Retinal pigment epithelial cell (primary cell): Measurements from ENCODE around the gene ITPK1.

Source experiments
- DNase-seq: peaks from one replicate; pipeline ENCODE4 v3.0.0-alpha.2; 2010; ENCODE audit warnings: low read depth
- H3K4me3 ChIP-seq: 2 replicates; pipeline ENCODE4 v1.5.1; 2011; ENCODE audit warnings: mild to moderate bottlenecking, low read length, control low read depth, moderate library complexity
- TF ChIP-seq, protein P1 (sequence below): conservative IDR thresholded peaks from 2 replicates; pipeline ENCODE4 v1.5.1; 2011; ENCODE audit warnings: low read depth, low read length, control low read depth, inconsistent platforms

ITPK1 gene

DNA sequence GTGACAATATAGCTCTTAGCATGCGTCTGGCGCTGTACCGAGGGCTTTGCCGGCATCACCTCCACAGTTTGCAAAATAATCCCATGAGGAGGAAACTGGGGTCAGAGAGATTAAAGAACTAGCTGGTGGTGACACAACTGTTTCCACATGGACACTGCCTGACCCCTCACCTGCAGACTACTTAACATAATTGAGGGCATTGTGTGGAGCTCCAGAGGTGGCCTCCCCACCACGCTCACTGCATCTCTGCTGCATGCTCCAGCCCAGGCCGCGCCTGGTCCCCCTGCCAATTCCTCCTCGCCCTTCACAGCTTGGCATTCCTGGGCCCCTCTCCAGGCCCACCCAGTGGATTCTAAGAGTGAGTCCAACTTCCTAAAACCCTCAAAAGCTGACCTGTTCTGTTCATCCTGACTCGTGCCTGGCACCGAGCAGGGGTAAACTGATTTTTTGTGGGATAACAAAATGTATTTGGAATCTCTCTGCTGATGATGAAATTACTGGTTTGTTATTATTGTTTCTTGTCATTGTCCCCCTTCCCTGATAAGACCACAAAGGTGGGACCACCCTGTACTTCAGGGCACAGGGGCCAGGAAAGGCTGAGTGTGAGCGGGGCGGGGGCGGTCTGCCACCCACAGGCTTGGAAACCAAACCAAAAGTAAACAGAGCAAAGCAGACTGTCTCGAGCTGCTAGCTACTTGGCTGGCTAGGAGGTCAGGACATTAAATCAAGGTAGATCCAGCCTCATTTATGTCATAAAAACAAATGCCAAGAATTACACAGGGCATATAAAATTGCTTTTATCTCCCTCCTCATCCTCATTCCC lies 152.2 kb downstream of the ITPK1 start:
- H3K4me3 ChIP-seq: no peak overlapping the region
- DNase-seq: no peak
- TF ChIP-seq, protein P1, sequence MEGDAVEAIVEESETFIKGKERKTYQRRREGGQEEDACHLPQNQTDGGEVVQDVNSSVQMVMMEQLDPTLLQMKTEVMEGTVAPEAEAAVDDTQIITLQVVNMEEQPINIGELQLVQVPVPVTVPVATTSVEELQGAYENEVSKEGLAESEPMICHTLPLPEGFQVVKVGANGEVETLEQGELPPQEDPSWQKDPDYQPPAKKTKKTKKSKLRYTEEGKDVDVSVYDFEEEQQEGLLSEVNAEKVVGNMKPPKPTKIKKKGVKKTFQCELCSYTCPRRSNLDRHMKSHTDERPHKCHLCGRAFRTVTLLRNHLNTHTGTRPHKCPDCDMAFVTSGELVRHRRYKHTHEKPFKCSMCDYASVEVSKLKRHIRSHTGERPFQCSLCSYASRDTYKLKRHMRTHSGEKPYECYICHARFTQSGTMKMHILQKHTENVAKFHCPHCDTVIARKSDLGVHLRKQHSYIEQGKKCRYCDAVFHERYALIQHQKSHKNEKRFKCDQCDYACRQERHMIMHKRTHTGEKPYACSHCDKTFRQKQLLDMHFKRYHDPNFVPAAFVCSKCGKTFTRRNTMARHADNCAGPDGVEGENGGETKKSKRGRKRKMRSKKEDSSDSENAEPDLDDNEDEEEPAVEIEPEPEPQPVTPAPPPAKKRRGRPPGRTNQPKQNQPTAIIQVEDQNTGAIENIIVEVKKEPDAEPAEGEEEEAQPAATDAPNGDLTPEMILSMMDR: no peak

DNA sequence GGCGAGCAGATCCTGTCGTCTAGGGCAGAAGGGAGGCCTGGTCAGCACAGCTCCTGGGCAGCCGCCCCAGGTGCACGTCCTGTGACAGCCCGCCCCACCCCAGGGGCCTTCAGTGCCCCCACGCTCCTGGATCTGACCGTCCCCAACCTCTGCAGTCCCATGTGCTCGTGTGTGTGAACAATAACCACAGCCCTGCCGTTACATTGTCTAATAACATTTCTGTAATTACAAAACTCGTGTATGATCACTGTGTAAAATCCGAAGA lies 153.0 kb downstream of the ITPK1 start:
- no peak overlapping the region for H3K4me3 ChIP-seq
- no peak for DNase-seq
- TF ChIP-seq, protein P1: no peak

DNA sequence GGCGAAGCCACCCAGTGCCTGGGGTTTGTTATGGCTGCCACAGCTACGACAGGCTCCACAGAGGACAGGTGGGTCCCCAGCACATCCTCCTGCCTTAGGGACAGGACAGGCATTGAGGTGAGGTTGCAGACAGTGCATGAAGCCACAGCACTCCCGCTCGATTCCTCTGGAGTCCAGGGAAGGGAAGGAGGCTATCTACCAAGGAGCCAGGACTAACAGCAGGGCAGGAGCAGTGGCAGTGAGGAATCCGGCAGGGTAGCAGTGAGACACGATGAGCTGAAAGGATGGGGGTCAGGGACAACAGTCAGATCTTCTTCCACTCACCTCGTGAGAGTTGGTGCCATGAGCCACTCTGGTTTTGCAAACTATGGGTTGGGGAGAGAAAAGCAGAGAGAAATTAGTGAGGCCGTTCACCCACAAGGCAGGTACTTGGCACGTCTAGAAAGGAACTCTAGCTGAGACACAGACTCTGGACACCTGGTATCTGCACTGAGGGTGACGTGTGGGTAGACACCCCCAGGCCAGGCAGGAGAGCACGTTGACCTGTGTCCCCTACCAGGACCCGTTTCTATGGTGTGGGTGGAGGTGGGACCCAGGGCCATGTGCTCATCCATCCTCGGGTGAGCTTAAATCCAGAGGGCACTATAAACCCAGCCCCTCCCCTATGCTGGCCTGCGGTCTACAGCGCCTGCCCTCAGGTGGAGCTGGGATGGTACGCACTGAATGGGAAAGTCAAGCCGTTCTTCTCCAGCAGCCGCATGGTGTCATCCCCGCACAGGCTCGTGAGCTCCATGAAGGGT lies 153.5 kb downstream of the ITPK1 start:
- DNase-seq: no peak
- TF ChIP-seq, protein P1: no peak
- no peak overlapping the region for H3K4me3 ChIP-seq

DNA sequence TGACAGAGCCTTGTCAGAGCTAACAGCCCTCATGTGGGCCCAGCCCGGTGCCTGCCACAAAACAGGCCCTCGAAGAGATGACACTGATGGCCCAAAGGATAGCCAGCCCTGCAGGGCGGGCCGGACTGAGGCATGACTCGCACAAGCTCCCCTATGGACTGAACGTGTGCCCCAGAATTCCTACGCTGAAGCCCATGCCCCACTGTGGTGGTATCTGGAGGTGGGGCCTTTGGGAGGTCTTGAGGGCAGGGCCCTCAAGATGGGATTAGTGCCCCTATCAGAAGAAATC lies 154.2 kb downstream of the ITPK1 start:
- TF ChIP-seq, protein P1: no peak
- no peak for DNase-seq
- H3K4me3 ChIP-seq: no peak overlapping the region

DNA sequence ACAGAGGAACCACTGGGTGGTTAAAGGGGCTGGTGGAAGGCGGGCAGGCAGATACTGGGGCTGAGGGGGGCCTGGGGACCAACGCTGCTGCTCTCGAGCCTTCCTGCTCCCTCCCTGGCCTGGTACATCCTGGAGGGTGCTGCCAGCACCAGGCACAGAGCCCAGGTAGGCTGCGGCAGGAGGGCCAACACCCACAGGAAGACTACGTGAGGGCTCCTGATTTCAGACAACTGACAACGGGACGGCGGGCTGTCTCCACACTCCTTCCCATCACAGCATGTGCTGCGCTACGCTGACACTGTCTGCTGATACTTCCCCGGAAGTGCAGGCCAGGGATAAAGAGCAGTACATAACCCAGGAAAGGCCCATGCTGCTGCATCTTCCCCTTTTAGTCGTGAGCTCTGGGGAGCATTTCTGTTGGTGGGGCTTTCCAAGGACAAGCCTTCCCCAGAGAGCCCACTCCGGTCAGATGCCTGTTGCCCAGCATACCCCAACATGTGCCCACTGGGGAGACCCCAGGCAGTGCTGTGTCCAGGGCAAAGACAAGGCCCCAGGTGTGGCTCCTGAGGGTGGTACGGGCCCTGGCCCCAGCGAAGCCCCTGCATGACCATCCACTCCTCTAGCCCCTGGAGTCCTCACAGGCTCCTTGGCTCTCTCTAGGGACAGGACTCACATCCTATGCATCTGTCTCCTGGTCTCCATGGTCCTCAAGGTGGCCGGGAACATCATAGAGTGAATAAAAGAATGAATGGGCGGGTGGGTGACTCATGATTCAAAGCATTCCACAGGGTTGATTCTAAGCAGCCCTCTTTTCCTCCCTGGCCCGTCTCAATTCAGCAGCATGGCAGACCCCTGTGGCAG lies 154.8 kb downstream of the ITPK1 start:
- H3K4me3 ChIP-seq: no peak overlapping the region
- TF ChIP-seq, protein P1: no peak
- no peak for DNase-seq

DNA sequence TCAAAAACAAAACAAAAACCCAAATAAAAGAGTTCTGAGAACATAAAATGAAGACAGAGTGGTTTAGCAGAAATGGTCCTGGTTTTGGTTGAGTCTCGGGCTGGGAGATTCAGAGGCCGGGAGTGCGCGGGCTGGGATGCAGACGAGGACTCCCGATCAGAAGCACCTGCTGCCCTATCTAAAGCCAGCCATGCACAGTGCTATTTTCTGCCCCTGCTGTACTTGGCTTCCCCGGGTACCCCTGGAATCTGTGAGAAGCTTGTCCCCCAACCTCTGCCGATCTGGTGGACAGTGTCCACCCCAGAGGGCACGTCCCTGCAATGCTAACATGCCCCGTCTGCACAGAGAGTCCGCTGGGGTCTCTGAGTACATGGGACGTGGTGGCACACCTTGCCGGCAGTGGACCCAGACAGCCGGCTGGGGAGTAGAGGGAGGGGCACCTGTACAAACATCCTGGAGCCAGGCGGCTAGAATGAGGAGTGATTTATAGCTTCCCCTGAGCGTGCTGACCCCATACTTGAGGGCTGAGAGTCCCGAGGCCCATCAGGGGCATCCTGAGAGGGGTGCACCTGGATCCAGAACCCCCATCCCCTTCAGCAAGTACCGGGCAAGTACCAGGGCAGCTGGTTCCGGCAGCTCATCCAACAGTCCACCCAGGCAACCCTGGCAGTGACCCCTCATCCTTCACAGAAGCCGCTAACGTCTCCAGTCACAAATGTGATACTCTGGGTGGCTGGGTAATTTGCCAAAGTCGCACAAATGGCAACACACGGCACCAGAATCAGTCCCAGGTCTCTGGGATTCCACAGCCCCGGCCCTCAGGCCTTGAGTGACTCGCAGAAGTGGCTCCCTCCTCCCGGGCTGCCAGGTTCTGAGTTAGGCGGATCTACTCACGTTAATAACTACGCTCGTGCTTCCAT lies 155.7 kb downstream of the ITPK1 start:
- TF ChIP-seq, protein P1: no peak
- H3K4me3 ChIP-seq: no peak overlapping the region
- no peak for DNase-seq
